GM18502 (cell line): ENCODE results near the gene ARHGEF40.

Experiments
- ATAC-seq: cut with Tn5 transposase; IDR thresholded peaks from one replicate; pipeline ENCODE4 v1.9.1; 2021; ENCODE audit warnings: mild to moderate bottlenecking; ENCODE audit not compliant: unreplicated experiment, poor library complexity

ARHGEF40 gene

GRCh38 chr14:21078726-21079125 lies 8.6 kb downstream of the ARHGEF40 start:
- ATAC-seq = no peak

DNA sequence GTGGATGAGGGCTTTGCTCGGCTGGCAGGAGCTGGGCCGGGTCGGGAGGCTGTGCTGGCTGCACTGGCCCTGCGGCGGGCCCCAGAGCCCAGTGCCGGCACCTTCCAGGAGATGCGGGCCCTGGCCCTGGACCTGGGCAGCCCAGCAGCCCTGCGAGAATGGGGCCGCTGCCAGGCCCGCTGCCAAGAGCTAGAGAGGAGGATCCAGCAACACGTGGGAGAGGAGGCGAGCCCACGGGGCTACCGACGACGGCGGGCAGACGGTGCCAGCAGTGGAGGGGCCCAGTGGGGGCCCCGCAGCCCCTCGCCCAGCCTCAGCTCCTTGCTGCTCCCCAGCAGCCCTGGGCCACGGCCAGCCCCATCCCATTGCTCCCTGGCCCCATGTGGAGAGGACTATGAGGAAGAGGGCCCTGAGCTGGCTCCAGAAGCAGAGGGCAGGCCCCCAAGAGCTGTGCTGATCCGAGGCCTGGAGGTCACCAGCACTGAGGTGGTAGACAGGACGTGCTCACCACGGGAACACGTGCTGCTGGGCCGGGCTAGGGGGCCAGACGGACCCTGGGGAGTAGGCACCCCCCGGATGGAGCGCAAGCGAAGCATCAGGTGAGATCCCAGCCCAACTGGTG lies 11.5 kb downstream of the ARHGEF40 start:
- ATAC-seq = no peak

- ATAC-seq = no peak
Measured at GRCh38 chr14:21083565-21084325, 13.6 kb downstream of the ARHGEF40 start.

GRCh38 chr14:21084396-21084795 lies 14.3 kb downstream of the ARHGEF40 start:
- no peak for ATAC-seq

- ATAC-seq = no peak
Measured at GRCh38 chr14:21084998-21085853, 15.1 kb downstream of the ARHGEF40 start.

GRCh38 chr14:21086908-21087293 lies 16.8 kb downstream of the ARHGEF40 start:
- no peak for ATAC-seq

DNA sequence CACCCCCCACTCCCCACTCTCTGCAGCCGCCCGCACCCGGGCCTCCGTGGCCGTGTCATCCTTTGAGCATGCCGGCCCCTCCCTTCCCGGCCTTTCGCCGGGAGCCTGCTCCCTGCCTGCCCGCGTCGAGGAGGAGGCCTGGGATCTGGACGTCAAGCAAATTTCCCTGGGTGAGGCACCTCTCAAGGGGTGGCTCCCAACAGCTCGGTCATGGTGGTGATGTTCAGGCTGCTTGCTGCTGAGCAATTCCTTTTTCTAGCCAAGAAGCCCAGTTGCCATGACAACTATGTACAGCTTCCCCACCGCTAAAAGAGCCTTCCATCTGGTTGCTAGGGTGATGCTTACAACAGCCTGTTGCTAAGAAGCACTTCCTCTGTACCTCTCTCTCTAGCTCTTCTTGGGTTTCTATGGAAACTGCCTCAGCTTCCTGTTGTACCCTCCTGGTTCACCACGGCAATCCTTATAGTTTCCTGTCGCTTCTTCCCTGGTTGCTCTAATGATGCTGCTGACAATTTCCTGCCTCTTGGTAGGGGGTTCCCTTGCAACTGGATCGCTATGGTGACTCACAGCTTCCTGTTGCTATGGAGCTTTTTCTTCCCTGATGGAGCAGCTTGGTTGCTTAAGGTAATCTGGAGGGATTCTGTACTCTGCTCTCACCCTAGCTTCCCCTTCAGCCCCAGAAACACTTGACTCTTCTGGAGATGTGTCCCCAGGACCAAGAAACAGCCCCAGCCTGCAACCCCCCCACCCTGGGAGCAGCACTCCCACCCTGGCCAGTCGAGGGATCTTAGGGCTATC lies 17.4 kb downstream of the ARHGEF40 start:
- ATAC-seq = peak; percentile 70

DNA sequence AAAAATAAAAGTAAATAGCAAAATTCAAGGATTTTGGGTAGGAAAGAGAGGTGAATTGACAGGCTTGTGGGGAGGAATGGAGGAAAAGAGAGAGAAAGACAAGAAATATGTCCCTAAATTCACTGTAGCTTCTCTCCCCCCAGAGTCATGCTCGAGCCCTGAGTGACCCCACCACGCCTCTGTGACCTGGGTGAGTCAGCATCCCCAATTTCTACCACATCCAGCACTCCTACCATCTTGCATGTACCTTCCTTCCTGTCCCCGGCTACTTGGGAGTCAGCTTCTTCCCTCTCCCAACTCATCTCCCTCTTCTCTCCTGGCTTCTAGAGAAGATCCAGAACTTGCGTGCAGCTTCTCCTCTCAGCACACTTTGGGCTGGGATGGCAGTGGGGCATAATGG lies 18.6 kb downstream of the ARHGEF40 start:
- ATAC-seq = no peak

GRCh38 chr14:21089271-21089670 lies 19.2 kb downstream of the ARHGEF40 start:
- ATAC-seq = no peak

GRCh38 chr14:21089877-21090193 lies 19.7 kb downstream of the ARHGEF40 start:
- no peak for ATAC-seq

DNA sequence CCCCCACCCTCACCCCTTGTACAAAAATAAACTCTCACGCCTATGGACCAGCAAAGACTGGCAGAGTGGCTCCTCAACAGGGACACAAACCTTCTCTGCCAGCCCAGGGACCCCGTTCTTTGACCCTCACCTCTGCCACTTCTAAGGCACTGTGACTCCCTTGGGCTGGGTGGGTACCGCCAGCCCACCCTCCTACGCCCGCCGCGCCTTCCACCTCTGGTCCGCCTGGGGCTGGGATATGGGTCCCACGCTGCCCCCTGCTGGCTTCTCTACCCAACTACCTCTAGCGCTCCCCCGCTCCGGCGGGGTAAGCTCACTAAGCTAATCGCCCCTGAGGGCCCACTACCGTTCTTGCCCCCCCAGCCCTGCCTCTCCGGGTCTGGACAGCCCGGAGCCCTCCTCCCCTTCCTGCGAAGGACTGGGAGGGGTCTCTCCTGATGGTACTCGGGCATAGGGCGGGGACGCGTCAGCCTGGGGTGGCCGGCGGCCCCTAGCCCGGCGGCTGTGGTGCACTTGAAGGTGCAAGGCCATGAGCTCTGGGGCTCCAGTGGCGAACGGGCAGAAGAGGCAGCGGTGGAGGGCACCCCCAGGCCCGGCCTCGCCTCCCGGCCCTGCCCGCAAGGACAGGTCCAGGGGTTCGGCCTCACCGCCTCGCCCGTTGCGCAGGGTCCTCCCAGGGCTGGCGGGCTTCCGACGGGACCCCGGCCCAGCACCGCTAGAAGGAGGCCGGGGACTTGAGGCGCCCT lies 20.3 kb downstream of the ARHGEF40 start:
- no peak for ATAC-seq

- no peak for ATAC-seq
Measured at GRCh38 chr14:21090940-21091663, 21.0 kb downstream of the ARHGEF40 start.

GRCh38 chr14:21091821-21092272 lies 21.7 kb downstream of the ARHGEF40 start:
- ATAC-seq = no peak

- peak; percentile 92 for ATAC-seq
Measured at GRCh38 chr14:21092273-21093011, 22.3 kb downstream of the ARHGEF40 start.

DNA sequence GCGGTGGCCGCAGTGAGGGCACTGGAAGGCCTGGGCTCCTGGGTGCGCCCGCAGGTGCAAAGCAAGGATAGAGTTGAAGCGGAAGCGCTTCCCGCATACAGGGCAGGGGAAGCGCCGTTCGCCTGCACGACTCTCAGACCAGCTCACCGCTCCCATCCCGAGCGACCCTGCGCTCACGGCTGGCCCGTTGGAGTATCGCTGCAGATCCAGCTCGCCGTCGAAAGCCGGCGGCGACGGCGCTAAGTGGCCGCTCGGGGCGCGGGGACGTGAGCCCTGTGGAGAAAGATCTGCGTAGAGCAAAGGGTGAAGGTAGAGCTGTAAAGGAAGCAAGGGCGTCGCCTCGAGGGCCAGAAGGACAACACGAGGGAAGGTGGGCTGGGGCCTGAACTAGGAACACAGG lies 22.9 kb downstream of the ARHGEF40 start:
- no peak for ATAC-seq

DNA sequence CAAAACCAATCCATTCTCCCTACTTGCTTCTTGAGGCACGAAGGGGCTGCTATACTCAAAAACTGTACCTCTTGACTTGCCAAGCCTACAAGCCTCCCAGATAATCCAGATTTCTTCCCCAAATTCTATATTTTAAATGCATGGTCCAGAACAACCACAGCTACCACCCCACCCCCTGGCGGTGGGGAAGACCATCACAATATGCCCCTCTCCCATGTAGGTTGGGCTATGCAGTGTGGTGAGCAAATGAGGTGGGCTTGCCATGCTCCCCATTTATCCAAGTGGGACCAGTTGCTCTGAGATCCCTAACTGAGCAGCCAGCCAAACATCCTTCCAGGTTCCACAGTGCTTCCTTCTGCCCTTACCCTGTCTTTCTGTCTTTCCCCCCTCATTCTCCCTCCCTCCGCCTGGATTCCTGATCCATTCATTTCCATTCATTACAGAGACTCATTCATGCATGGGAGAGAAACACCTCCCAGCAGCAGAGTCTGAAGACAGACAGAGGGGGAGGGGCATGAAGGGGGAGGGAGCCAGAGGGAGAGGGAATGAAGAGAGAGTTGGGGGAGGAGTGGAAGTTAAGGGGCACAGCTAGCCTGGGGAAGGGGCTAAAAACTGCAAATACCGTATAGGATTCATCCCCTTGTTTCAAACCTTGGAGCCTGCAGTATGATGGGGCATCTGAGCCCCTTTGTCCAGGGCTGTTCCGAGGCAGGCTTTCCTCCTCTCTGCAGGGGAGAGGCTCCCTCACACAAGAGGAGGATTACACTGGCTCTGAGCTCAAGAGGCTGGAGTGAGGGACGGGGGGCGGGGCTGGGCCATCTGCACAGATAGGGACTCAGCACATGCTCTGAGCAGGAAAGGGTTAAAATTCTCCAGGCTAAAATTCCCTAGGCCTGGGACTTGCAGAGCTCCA lies 23.9 kb downstream of the ARHGEF40 start:
- ATAC-seq = no peak

- ATAC-seq = no peak
Measured at GRCh38 chr14:21095430-21096205, 25.5 kb downstream of the ARHGEF40 start.
